H7 (cell line): Measurements from ENCODE around the gene NLRP2B. TPM values are rescaled to one million over a fixed set of nuclear protein-coding genes. Genes with fewer than 3 reads are reported as not detected.
"Not testable (repeated sequence)": the region's sequence is repeated elsewhere in the genome, so short reads cannot be mapped to it uniquely, and the experiment has no call there.

Experiments used
- DNase-seq: peaks from one replicate; pipeline ENCODE4 v3.0.0; 2012
- H3K27me3 ChIP-seq: 2 replicates; pipeline ENCODE4 v1.6.0; 2011; ENCODE audit warnings: mild to moderate bottlenecking, low read length; ENCODE audit not compliant: control insufficient read depth, insufficient read depth
- H3K36me3 ChIP-seq: replicated peaks from 2 replicates; pipeline ENCODE4 v1.5.1; 2011; ENCODE audit warnings: low read length; ENCODE audit not compliant: control insufficient read depth, insufficient read depth
- H3K4me3 ChIP-seq: 2 replicates; pipeline ENCODE4 v1.5.1; 2011; ENCODE audit warnings: low read depth, mild to moderate bottlenecking, control low read depth, low read length, moderate library complexity; ENCODE audit not compliant: insufficient read depth
- total RNA-seq: library from RNA; depleted of rRNA; stranded (reverse); fragments of >200 nt; shearing (Covaris generic); gene quantifications from 2 replicates; pipeline ENCODE4 v1.2.3, GENCODE V29; 2014; rRNA removed

The NLRP2B gene
- not detected in 2 replicates for total RNA-seq

DNA sequence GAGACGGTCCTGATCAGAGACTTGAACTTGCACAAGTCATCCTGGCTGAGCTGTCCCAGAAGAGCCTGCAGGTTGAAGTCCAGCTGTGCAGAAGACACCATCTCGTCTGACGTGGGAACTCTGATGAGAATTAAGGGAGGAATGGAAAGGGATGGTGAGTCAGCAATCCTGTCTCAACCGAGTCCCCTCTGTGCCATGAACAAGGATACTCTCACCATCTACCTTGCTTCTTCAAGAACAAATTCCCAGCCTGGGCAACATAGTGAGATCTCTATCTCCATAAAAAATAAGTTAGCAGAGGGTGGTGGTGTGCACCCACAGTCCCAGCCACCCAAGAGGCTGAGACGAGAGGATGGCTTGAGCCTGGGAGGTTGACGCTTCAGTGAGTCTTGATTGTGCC is at the start of gene NLRP2B:
Gene NLRP2B (minus strand): TSS at position 101 of the 400 bp plus-strand sequence.
- DNase-seq: no peak
- H3K36me3 ChIP-seq: no peaks in the 10 kb centered on the region
- no peak within 1 kb of the TSS for H3K4me3 ChIP-seq
- H3K27me3 ChIP-seq: no peaks in the 10 kb centered on the region

DNA sequence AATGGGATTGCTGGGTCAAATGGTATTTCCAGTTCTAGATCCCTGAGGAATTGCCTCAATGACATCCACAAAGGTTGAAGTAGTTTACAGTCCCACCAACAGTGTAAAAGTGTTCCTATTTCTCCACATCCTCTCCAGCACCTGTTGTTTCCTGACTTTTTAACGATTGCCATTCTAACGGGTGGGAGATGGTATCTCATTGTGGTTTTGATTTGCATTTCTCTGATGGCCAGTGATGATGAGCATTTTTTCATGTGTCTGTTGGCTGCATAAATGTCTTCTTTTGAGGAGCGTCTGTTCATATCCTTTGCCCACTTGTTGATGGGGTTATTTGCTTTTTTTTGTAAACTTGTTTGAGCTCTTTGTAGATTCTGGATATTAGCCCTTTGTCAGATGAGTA is 45.9 kb upstream of the NLRP2B start:
- H3K36me3 ChIP-seq, DNase-seq, H3K4me3 ChIP-seq, H3K27me3 ChIP-seq: not testable (repeated sequence)

DNA sequence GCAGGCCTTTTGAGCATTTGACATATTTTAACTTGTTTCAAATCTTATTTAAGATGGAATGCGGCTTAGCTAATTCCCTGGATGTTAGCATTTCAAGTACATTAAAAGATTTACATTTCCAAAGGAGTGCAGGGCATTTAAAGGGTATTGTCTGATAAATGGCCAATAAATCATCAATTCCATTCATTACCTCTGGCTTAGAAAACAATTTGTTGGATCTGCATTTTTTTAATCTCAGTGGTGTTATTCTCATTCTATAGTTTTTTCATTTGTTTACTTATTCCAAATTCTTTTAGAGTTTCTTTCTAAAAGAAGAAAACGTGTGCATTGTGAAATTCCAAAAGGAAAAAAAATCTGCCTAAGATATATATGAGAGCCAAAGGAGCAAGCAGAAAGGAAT is 1.3 kb upstream of the NLRP2B start:
- Histone ChIP-seq H3K36me3 (no peaks in the 10 kb centered on the region), H3K4me3 (no peak overlapping the region), H3K27me3 (no peaks in the 10 kb centered on the region)
- no peak for DNase-seq

DNA sequence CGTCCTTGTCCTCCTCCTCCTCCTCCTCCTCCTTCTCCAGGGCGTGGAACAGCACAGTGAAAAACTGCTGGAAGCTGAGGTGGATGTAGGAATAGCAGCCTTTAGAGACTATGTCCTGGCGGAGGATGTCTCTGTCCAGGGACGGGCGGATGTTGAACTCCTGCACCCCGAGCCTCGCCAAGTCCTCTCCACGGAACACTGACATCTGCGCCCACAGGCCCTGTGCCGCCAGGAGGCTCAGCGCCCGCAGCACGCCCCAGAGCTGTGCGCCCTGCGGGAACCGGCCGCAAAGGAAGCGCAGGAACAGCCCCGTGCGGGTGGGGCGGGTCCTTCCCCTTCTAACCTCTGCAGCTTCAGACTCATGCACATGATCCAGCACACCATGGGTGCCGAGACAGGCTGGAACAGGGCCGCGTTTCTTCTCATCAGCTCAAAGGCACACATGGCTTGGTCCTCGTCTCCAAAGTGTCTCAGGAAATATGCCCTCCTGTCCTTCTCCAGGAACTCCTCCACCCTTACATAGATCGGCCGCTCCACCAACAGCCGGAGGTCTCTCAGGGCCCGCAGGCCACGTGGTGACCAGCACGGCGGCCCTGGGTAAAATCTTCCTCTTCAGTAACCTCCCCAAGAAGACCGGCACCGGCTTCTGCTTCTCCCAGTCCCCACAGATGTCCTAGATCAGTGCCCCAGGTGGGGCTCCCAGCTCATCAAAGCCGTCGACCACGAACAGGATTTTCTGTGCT is 1.2 kb downstream of the NLRP2B start:
- DNase-seq: no peak
- Histone ChIP-seq H3K36me3 (no peaks in the 10 kb centered on the region), H3K4me3 (no peak overlapping the region), H3K27me3 (no peaks in the 10 kb centered on the region)

DNA sequence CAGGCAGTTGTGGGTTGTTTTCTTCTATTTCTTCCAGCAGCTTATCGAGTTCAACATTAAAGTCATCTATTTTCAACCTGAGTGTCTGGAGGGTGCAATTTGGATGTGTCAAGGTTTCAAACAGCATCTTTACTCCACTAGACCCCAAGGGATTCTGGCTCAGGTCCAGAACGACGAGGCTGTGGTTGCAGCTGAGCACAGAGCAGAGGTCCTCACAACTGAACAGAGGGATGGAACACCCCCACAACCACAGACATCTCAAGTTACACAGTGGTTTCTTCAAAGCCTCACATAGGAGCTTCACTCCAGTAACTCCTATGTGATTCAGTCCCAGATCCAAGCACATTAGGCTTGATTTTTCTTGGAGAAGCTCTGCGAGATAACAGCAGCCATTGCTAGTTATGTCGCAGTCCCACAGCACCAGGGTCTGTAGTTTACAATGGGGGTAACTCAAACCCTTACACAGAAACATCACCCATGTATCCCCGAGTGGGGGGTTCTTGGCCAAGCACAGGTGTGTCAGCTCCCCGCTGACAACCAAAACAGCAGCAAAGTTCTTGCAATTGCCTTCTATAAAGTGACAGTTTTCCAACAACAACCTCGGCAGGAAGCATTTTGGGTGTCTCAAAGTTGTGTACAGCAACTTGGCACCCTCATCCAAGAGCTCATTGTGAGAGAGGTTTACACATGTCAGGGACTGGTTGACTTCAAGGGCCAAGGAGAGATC is 2.8 kb downstream of the NLRP2B start:
- H3K27me3 ChIP-seq: no peaks in the 10 kb centered on the region
- no peaks in the 10 kb centered on the region for H3K36me3 ChIP-seq
- DNase-seq: no peak
- no peak overlapping the region for H3K4me3 ChIP-seq

DNA sequence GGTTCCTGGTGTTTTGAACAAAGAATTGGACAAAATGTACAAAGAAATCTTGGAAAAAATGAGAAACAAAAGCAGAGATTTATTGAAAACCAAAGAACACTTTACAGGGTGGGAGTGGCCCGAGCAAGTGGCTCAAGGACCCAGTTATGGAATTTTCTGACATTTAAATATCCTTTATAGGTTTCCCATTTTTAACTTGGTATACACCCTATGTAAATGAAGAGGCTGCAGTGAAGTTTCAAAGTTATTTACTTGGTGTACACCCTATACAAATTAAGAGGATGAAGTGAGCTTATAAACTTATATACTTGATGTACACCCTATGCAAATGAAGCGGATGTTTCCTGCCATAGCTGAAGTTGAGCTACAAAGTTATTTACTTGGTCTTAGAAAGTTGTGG is 4.7 kb downstream of the NLRP2B start:
- H3K27me3 ChIP-seq: no peaks in the 10 kb centered on the region

DNA sequence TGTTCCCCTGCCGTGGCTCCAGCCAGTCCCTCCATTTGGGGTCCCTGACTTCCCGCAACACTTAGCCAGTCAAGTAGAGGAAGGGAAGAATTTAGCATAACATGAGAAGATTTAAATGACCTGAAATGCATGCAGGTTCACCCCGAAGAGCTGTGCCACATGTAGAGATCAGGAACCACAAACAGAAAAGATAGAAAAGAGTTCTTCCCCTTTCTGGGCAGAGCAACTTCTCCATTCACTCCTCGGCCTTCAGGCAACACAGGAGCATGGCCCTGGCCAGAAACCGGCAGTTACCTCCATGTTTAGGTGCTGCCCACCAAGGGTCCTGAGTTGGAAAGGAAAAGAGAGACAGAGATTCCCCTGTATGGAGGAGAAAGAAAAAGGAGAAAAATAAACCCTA is 5.2 kb downstream of the NLRP2B start:
- no peaks in the 10 kb centered on the region for H3K36me3 ChIP-seq
- no peaks in the 10 kb centered on the region for H3K27me3 ChIP-seq
- H3K4me3 ChIP-seq: no peak overlapping the region
- no peak for DNase-seq

More for the DNA sequence above, 4.7 kb downstream of the NLRP2B start:
- H3K4me3 ChIP-seq: no peak overlapping the region
- no peaks in the 10 kb centered on the region for H3K36me3 ChIP-seq
- no peak for DNase-seq

DNA sequence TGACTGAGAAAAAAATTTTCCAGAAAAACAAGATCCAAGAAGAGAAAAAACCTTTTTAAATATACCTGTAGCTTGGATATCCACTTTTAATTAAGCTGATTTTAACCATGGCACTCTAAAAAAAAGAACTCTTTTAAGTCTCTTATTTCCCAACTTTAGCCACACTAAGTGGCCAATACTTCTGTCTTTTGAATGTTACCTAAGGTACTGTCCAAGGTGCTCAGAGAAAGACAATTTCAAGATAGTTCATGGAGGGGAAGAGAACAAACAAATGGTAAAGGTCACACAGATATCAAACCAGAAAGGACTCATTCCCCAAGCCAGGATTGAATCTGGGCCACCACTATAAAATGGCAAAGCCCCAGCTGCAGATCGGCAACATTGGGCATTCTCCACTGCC is 10.1 kb downstream of the NLRP2B start:
- no peaks in the 10 kb centered on the region for H3K36me3 ChIP-seq
- no peaks in the 10 kb centered on the region for H3K27me3 ChIP-seq
- H3K4me3 ChIP-seq: no peak overlapping the region
- no peak for DNase-seq

DNA sequence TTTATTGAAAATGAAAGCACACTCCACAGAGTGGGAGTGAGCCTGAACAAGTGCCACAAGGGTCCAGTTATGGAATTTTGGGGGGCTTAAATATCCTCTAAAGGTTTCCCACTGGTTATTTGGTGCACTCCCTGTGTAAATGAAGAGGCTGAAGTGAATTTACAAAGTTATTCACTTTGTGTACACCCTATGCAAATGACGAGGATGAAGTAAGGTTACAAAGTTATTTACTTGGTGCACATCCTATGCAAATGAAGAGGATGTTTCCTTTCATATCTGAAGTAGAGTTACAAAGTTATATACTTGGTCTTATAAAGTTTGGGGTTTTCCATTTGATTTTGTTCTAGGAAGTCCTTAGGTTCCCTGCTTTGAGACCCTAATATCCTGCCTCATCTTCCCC is 13.1 kb downstream of the NLRP2B start:
- H3K27me3 ChIP-seq: no peaks in the 10 kb centered on the region
- DNase-seq: no peak
- H3K4me3 ChIP-seq: no peak overlapping the region
- no peaks in the 10 kb centered on the region for H3K36me3 ChIP-seq

DNA sequence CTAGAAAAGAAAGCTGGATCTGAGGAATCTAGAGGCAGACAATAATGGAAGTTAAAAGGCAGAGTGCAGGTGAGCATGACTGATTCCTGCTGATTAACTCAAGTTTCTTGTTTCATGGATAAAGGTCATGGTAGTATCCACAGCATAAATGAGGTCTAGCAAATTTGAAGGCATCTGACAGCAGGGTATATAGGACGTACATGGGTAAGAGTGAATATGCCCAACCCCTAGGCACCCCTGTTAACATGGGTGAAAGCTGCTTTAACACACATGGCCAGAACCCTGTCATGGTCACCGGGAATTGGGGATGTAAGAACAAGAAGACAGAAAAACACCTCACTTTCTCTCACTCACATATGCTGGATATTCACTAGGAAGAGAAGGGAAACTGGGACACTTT is 25.0 kb downstream of the NLRP2B start:
- no peak for DNase-seq
- Histone ChIP-seq H3K36me3 (no peaks in the 10 kb centered on the region), H3K27me3 (no peaks in the 10 kb centered on the region), H3K4me3 (no peak overlapping the region)

DNA sequence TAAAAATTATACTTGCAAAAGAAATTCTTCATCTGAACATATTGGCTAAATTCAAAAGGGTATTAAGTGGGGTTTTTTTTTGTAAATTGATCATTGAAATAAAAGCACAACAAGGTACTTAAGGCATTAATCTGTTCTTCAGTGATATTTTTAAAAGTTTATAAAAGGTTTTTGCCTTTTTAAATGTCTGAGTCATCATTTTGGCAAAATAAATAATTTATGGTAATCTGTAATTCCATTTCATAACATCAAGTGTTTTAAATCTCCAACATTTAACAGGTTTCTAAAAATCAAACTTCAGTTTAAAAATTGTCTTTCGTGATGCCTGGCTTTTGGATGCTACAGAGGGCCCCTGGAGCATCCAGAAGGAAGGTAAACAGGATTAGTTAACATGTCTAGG is 27.4 kb downstream of the NLRP2B start:
- no peaks in the 10 kb centered on the region for H3K36me3 ChIP-seq
- DNase-seq: no peak
- no peaks in the 10 kb centered on the region for H3K27me3 ChIP-seq
- no peak overlapping the region for H3K4me3 ChIP-seq

DNA sequence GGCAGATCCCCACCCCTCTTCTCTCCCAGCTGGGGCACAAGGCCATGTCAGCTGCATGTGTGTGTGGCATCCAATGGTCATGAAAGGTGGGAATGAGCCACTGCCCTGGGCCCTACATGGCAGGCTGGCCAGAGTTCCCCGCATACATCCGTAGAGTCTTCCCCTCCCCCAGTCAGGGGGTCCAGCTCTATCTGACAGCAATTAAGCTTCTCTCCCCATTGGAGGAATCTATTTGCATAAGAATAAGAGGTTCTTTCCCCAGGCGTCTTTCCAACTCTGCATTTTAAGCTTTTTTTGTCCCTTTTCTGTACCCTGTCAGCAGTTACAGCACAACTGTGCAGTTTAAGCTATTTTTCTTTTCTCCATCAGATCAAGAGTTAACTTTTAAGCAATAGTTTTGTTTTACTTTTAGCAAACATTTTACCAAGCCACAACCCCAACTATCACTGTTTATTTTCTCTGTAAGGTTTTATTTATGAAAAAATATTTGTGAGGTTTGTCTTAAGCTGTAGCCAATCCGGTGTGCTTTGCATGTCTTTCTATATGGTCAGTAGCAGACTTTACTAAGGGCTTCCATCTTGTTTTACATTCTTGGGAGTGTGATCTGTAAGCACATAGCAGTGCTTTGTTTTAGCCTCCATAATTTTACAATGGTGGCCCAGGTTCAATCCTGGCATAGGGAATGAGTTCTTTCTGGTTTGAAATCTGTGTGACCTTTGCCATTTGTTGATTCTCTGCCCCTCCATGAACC is 28.7 kb downstream of the NLRP2B start:
- Histone ChIP-seq H3K27me3 (no peaks in the 10 kb centered on the region), H3K4me3 (no peak overlapping the region), H3K36me3 (no peaks in the 10 kb centered on the region)
- peak; percentile 1 for DNase-seq

DNA sequence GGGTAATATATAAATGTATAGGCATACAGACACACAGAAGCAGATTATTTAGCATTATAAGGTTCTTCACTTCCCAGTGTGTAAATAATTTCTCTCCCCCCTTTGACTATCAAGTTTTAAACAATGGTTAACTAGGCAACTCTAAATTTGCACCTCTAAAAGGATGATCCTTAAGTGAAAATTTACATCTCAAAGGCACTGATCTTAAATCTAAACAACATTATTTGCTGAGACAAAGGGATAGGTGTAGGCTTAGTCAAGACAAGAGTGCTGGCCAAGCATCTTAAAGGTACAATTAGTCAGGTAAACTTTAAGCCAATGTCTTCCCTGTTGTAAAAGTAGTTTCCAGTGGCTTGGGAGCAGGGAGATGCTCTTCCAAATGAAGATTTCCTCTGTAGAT is 33.0 kb downstream of the NLRP2B start:
- H3K36me3 ChIP-seq: no peaks in the 10 kb centered on the region
- peak; percentile 3 for DNase-seq
- no peak overlapping the region for H3K4me3 ChIP-seq
- H3K27me3 ChIP-seq: no peaks in the 10 kb centered on the region

DNA sequence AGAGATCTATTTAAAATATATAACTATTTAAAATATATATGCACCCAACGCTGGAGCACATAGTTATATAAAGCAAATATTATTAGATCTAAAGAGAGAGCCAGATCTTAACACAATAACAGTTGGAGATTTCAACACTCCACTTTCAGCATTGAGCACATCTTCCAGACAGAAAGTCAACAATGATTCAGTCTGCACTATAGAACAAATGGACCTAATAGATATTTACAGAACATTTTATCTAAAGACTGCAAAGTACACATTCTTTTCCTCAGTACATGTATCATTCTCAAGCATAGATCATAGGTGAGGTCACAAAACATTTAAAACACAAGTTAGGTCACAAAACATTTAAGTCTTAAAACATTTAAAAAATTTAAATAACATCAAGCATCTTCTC is 36.4 kb downstream of the NLRP2B start:
- H3K27me3 ChIP-seq: no peaks in the 10 kb centered on the region
- DNase-seq: no peak
- no peaks in the 10 kb centered on the region for H3K36me3 ChIP-seq
- H3K4me3 ChIP-seq: no peak overlapping the region

DNA sequence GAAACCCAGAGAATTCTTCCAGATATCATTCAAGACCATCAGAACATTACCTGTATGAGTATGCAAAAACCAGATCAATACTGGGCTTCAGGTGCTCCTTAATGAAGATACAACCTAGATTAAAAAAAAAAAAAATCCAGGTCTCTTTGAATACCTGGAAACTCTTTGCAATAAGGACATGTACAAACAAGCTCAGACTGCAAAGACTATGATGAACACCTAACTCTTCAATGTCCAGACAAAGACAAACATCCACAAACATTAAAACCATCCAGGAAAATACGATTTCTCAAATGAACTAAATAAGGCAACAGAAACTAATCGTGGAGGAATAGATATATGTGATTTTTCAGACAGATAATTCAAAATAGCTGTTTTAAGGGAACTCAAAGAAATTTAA is 38.7 kb downstream of the NLRP2B start:
- H3K4me3 ChIP-seq: no peak overlapping the region
- no peak for DNase-seq
- no peaks in the 10 kb centered on the region for H3K36me3 ChIP-seq
- no peaks in the 10 kb centered on the region for H3K27me3 ChIP-seq
